HepG2 (cell line): Measurements from ENCODE around the gene QRFP. TPM values are rescaled to one million over a fixed set of nuclear protein-coding genes. Genes with fewer than 3 reads are reported as not detected.

Experiments
- ATAC-seq: fragments of 200-7000 bp; cut with Tn5 transposase; 3 replicates; pipeline ENCODE4 v1.9.1; 2020; ENCODE audit warnings: mild to moderate bottlenecking, moderate library complexity
- BruUV-seq: library from RNA; stranded (reverse); fragments of 400-500 nt; replicated peaks from 2 replicates; lab custom pipeline; 2021; lab: Mats Ljungman, UMichigan
- CTCF ChIA-PET: fragments of 300-600 bp; formaldehyde crosslinking; extraction: SDS; loops from one replicate; lab custom pipeline; 2021; ENCODE audit warnings: low total read pairs, inconsistent platforms, low intra/inter-chr PET ratio; lab: Yijun Ruan, JAX
- POLR2A ChIA-PET: fragments of 350-600 bp; sonication (Branson Sonifier 250); formaldehyde crosslinking; loops from one replicate; lab custom pipeline; 2020; ENCODE audit warnings: antibody characterized with exemption, inconsistent platforms; lab: Yijun Ruan, JAX
- DNase-seq: peaks from one replicate; pipeline ENCODE4 v3.0.0-alpha.2; 2015; ENCODE audit warnings: low spot score
- FAIRE-seq: peaks from 3 replicates; lab custom pipeline; 2011; peaks lifted over from hg19 to GRCh38; lab: Jason Lieb, UNC
- H2AFZ ChIP-seq: one replicate; pipeline ENCODE4 v1.6.1; 2011; ENCODE audit warnings: low read length, inconsistent platforms
- H3K27ac ChIP-seq: fragments of 300-600 bp; 3 replicates; pipeline ENCODE4 v1.8.0; 2011; ENCODE audit warnings: mixed run types, mild to moderate bottlenecking, mixed read lengths, low read length, inconsistent platforms; ENCODE audit not compliant: insufficient read depth; ENCODE audit errors: extremely low read length
- H3K27me3 ChIP-seq, 2 experiments: fragments of 200-600 bp in 1 of 2; 2 replicates in 1 of 2; 3 replicates in 1 of 2; pipeline versions ENCODE4 v1.6.0 to v1.8.0; 2011; ENCODE audit warnings: low read length in 2 of 2, mild to moderate bottlenecking in 2 of 2, moderate library complexity in 2 of 2, inconsistent platforms in 1 of 2; ENCODE audit not compliant: insufficient read depth in 2 of 2, control insufficient read depth in 1 of 2
- H3K36me3 ChIP-seq, 2 experiments: fragments of 200-600 bp in 1 of 2; replicated peaks in 1 of 2; 2 replicates in 1 of 2; 3 replicates in 1 of 2; pipeline versions ENCODE4 v1.5.1 to v1.8.0; 2011; ENCODE audit warnings: low read length in 2 of 2, inconsistent platforms in 1 of 2; ENCODE audit not compliant: insufficient read depth in 2 of 2, control insufficient read depth in 1 of 2
- H3K4me1 ChIP-seq: 2 replicates; pipeline ENCODE4 v1.5.1; 2012; ENCODE audit warnings: low read length, inconsistent platforms; ENCODE audit not compliant: insufficient read depth
- H3K4me2 ChIP-seq: 2 replicates; pipeline ENCODE4 v1.6.0; 2011; ENCODE audit warnings: low read depth, low read length, inconsistent platforms
- H3K4me3 ChIP-seq, 3 experiments: fragments of 200-600 bp in 1 of 3; sonication (generic), shearing (Covaris generic) in 1 of 3; replicated peaks in 1 of 3; 2 replicates each; pipeline ENCODE4 v1.5.1; 2011 to 2016; ENCODE audit warnings: low read length in 3 of 3, inconsistent platforms in 2 of 3, low read depth in 2 of 3, mild to moderate bottlenecking in 2 of 3, control low read depth in 1 of 3, mixed read lengths in 1 of 3; ENCODE audit not compliant: insufficient read depth in 1 of 3
- H3K79me2 ChIP-seq: one replicate; pipeline ENCODE4 v1.6.1; 2011; ENCODE audit warnings: low read length, inconsistent platforms; ENCODE audit not compliant: insufficient read depth
- H3K9ac ChIP-seq: 2 replicates; pipeline ENCODE4 v1.6.0; 2011; ENCODE audit warnings: mild to moderate bottlenecking, low read depth, low read length, inconsistent platforms; ENCODE audit not compliant: insufficient read depth
- H3K9me3 ChIP-seq: 2 replicates; pipeline ENCODE4 v1.5.1; 2012; ENCODE audit warnings: mild to moderate bottlenecking, low read length
- H4K20me1 ChIP-seq: 2 replicates; pipeline ENCODE4 v1.6.0; 2011; ENCODE audit warnings: inconsistent platforms, mild to moderate bottlenecking, low read length, moderate library complexity; ENCODE audit not compliant: insufficient read depth
- ADNP ChIP-seq: sonication (generic); formaldehyde crosslinking; IDR thresholded peaks from 2 replicates; pipeline ENCODE4 v1.4.0; 2020; ENCODE audit warnings: missing genetic modification reagents
- AGO2 ChIP-seq: fragments of 200-400 bp; formaldehyde crosslinking; optimal IDR thresholded peaks from 2 replicates; pipeline ENCODE3; 2017; ENCODE audit warnings: mild to moderate bottlenecking, low read depth, low read length, moderate library complexity
- AKNA ChIP-seq: sonication (generic); formaldehyde crosslinking; IDR thresholded peaks from 2 replicates; pipeline ENCODE4 v1.4.0; 2020; ENCODE audit warnings: missing genetic modification reagents, borderline replicate concordance
- CREM ChIP-seq, 2 experiments: sonication (generic) in 1 of 2; formaldehyde crosslinking in 1 of 2; IDR thresholded peaks; 2 replicates each; pipeline versions ENCODE4 v1.4.0 to v1.6.1; 2016 to 2020; ENCODE audit warnings: antibody characterized with exemption in 1 of 2, mild to moderate bottlenecking in 1 of 2, missing genetic modification reagents in 1 of 2
- IKZF1 ChIP-seq: fragments of 450-650 bp; IDR thresholded peaks from 2 replicates; pipeline ENCODE4 v1.7.1; 2016
- JDP2 ChIP-seq: sonication (generic); formaldehyde crosslinking; IDR thresholded peaks from 2 replicates; pipeline ENCODE4 v1.8.1; 2022; ENCODE audit warnings: missing genetic modification reagents, borderline replicate concordance
- MXD4 ChIP-seq: IDR thresholded peaks from 2 replicates; pipeline ENCODE4 v1.6.1; 2016; ENCODE audit warnings: mild to moderate bottlenecking, missing biosample characterization, missing genetic modification reagents
- NFE2 ChIP-seq: sonication (generic); formaldehyde crosslinking; IDR thresholded peaks from 2 replicates; pipeline ENCODE4 v1.4.0; 2020; ENCODE audit warnings: missing genetic modification reagents
- RBFOX2 ChIP-seq: fragments of 200-400 bp; formaldehyde crosslinking; IDR thresholded peaks from 2 replicates; pipeline ENCODE4 v1.6.1; 2017; ENCODE audit warnings: low read depth, mild to moderate bottlenecking, low read length
- ZNF33A ChIP-seq: sonication (generic); formaldehyde crosslinking; IDR thresholded peaks from 2 replicates; pipeline ENCODE4 v1.5.1; 2020; ENCODE audit warnings: missing genetic modification reagents, mild to moderate bottlenecking, moderate library complexity, borderline replicate concordance
- ZNF546 ChIP-seq: sonication (generic); formaldehyde crosslinking; conservative IDR thresholded peaks from 2 replicates; pipeline ENCODE4 v1.8.1; 2023; ENCODE audit warnings: mild to moderate bottlenecking, missing genetic modification reagents
- ZNF773 ChIP-seq: sonication (generic); formaldehyde crosslinking; IDR thresholded peaks from 2 replicates; pipeline ENCODE4 v1.4.0; 2020; ENCODE audit warnings: missing genetic modification reagents, borderline replicate concordance
- ZNF839 ChIP-seq: sonication (generic); formaldehyde crosslinking; IDR thresholded peaks from 2 replicates; pipeline ENCODE4 v1.4.0; 2020; ENCODE audit warnings: missing genetic modification reagents, mild to moderate bottlenecking, borderline replicate concordance
- WGBS: methylation state at CpG from one replicate; pipeline ENCODE4 v1.1.6; 2017; ENCODE audit warnings: low lambda C conversion rate; 5-methylcytosine and 5-hydroxymethylcytosine counted together
- in situ Hi-C: cut with HindIII; loops from 2 replicates; pipeline ENCODE4 v1.10.0; 2017; ENCODE audit warnings: low pct_unique_long_range_greater_than_20kb; ENCODE audit not compliant: extremely low pct_ligation_motif_present
- intact Hi-C: fragments of 100-400 bp; cut with micrococcal nuclease; formaldehyde crosslinking; loops from one replicate; pipeline ENCODE4 v1.10.0; 2022; ENCODE audit not compliant: unreplicated experiment
- polyA plus RNA-seq, 8 experiments: library from polyadenylated mRNA; depleted of rRNA in 3 of 8; stranded (reverse) in 7 of 8; unstranded in 1 of 8; fragments of >200 nt; fragmentation: Illumina TruSeq in 4 of 8; extraction: Trizol in 4 of 8; gene quantifications; 2 replicates each; pipeline versions ENCODE4 v1.2.1 to v1.2.3, GENCODE V29; 2011 to 2016; ENCODE audit warnings: low read depth in 4 of 8, missing spikeins in 1 of 8, mixed read lengths in 1 of 8; ENCODE audit not compliant: insufficient read depth in 1 of 8
- total RNA-seq, 5 experiments: library from RNA; depleted of rRNA; stranded (reverse); fragments of >200 nt; fragmentation: Illumina TruSeq; extraction: Trizol; gene quantifications; 2 replicates each; pipeline ENCODE4 v1.2.3, GENCODE V29; 2016; ENCODE audit warnings: low read depth in 1 of 5
- TF ChIP-seq, protein P1 (sequence below): fragments of 450-650 bp; IDR thresholded peaks from 2 replicates; pipeline ENCODE4 v1.6.1; 2016
- TF ChIP-seq, protein P2 (sequence below): sonication (generic); formaldehyde crosslinking; IDR thresholded peaks from 2 replicates; pipeline ENCODE4 v1.5.0; 2020; ENCODE audit warnings: missing genetic modification reagents

The QRFP gene
- total and polyA plus RNA-seq, 2 of the 13 experiments (the other 11 are each of a cell fraction or from before 2014, with no cell fraction given), result not detected

GRCh38 chr9:130872093-130872492 lies 24.5 kb downstream of the QRFP start:
- CTCF ChIA-PET, result no interaction called here
- in situ Hi-C loops, result no loop called here
- TF ChIP-seq AKNA, result no peak
- TF ChIP-seq ZNF773 (CRISPR knock-in tag), result no peak
- no peak for TF ChIP-seq ZNF546 (CRISPR knock-in tag)
- no peak for TF ChIP-seq MXD4 (CRISPR knock-in tag)
- TF ChIP-seq IKZF1, result no peak
- no peak for TF ChIP-seq ZNF33A
- TF ChIP-seq, protein P1, sequence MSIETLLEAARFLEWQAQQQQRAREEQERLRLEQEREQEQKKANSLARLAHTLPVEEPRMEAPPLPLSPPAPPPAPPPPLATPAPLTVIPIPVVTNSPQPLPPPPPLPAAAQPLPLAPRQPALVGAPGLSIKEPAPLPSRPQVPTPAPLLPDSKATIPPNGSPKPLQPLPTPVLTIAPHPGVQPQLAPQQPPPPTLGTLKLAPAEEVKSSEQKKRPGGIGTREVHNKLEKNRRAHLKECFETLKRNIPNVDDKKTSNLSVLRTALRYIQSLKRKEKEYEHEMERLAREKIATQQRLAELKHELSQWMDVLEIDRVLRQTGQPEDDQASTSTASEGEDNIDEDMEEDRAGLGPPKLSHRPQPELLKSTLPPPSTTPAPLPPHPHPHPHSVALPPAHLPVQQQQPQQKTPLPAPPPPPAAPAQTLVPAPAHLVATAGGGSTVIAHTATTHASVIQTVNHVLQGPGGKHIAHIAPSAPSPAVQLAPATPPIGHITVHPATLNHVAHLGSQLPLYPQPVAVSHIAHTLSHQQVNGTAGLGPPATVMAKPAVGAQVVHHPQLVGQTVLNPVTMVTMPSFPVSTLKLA, result no peak
- no peak for TF ChIP-seq AGO2
- no peak for TF ChIP-seq CREM (IDR thresholded peaks at IDR 0.05)
- TF ChIP-seq CREM (CRISPR knock-in tag; IDR thresholded peaks at IDR 0.05), result no peak
- TF ChIP-seq RBFOX2, result no peak
- TF ChIP-seq ZNF839 (CRISPR knock-in tag), result no peak
- no peak for TF ChIP-seq JDP2 (CRISPR knock-in tag)
- no peak for TF ChIP-seq NFE2 (CRISPR knock-in tag)
- TF ChIP-seq, protein P2, sequence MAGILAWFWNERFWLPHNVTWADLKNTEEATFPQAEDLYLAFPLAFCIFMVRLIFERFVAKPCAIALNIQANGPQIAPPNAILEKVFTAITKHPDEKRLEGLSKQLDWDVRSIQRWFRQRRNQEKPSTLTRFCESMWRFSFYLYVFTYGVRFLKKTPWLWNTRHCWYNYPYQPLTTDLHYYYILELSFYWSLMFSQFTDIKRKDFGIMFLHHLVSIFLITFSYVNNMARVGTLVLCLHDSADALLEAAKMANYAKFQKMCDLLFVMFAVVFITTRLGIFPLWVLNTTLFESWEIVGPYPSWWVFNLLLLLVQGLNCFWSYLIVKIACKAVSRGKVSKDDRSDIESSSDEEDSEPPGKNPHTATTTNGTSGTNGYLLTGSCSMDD (CRISPR knock-in tag), result no peak
- TF ChIP-seq ADNP (CRISPR knock-in tag), result no peak

More at GRCh38 chr9:130872093-130872492, 24.5 kb downstream of the QRFP start:
- Histone ChIP-seq H3K4me3 (no peak overlapping the region), H3K27me3 (no peaks in the 10 kb centered on the region), H3K79me2 (no peaks in the 10 kb centered on the region), H2AFZ (no peak overlapping the region), H4K20me1 (peaks cover 11% of the 10 kb centered on the region), H3K27ac (peak overlapping the region; percentile 57), H3K4me1 (peaks cover 24% of the 10 kb centered on the region), H3K9me3 (no peaks in the 10 kb centered on the region), H3K36me3 (peaks cover 28 to 74% of the 10 kb centered on the region in 2 experiments), H3K4me2 (no peak overlapping the region), H3K9ac (no peak overlapping the region)
- FAIRE-seq (no peak), DNase-seq (no peak), ATAC-seq (no peak)
- POLR2A ChIA-PET, result no interaction called here
- no TSS peak for BruUV-seq
- intact Hi-C loops, result no loop called here
- WGBS, result 98% methylated on average over 15 of the region's 15 CpGs
